GM06990 (cell line): ENCODE results near the gene GFAP.

Experiments
- DNase-seq: peaks from one replicate; pipeline ENCODE4 v3.0.0-alpha.2; 2011; ENCODE audit not compliant: insufficient read length; ENCODE audit errors: extremely low read depth
- H3K27me3 ChIP-seq: replicated peaks from 2 replicates; pipeline ENCODE4 v1.6.0; 2011; ENCODE audit warnings: low read length; ENCODE audit not compliant: control insufficient read depth, insufficient read depth
- H3K36me3 ChIP-seq: 2 replicates; pipeline ENCODE4 v1.5.1; 2011; ENCODE audit warnings: low read length; ENCODE audit not compliant: control insufficient read depth, insufficient read depth
- H3K4me3 ChIP-seq: replicated peaks from 2 replicates; pipeline ENCODE4 v1.5.1; 2011; ENCODE audit warnings: low read depth, mild to moderate bottlenecking, control low read depth, low read length
- TF ChIP-seq, protein P1 (sequence below): IDR thresholded peaks from 2 replicates; pipeline ENCODE4 v1.5.1; 2011; ENCODE audit warnings: low read length, control low read depth, mild to moderate bottlenecking, inconsistent platforms; ENCODE audit not compliant: insufficient read depth, poor library complexity, severe bottlenecking

The GFAP gene

DNA sequence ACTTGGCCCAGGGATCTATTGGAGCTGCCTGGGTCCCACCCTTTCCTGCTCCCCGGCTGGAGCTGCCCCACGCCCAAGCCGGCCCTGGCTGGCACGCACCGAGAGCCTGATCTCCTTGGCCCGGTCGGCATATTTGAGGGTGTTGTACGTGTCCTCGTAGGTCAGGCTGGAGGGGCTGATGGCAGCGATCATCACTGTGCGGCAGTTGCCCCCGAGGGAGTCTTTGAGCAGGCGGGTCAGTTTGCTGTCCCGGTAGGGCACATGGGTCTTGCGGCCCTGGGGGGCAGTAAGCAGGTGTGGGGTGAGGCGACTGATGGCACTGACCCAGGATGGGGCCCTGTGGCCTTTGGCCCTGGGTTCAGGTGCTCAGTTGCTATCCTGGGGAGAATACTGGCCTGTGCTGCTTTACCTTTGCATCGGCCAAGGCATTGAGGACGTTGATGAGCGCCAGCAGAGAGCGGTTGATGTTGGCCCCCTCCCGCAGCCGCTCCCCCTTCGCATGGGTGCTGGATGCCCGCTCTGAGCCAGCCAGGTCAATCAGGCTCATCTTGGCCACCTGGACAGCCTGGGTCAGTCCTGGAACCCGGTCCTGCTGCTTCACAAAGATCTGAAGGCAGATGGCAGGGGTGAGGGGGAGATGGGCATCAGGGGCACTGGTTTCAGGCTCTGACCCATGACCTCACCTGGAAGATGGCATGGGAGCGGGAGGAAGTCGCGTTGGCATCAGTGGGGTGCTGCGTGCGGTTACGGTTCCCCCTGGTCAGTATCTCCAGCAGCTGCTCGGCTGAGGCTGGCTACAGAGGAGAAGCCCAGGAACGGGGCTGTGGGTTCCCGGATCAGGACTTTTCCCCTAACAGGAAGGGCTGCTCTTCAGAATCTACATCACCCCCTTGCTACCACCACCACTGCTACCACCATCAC, 18.8 kb upstream of the GFAP start:
- H3K4me3 ChIP-seq = no peak overlapping the region
- TF ChIP-seq, protein P1, sequence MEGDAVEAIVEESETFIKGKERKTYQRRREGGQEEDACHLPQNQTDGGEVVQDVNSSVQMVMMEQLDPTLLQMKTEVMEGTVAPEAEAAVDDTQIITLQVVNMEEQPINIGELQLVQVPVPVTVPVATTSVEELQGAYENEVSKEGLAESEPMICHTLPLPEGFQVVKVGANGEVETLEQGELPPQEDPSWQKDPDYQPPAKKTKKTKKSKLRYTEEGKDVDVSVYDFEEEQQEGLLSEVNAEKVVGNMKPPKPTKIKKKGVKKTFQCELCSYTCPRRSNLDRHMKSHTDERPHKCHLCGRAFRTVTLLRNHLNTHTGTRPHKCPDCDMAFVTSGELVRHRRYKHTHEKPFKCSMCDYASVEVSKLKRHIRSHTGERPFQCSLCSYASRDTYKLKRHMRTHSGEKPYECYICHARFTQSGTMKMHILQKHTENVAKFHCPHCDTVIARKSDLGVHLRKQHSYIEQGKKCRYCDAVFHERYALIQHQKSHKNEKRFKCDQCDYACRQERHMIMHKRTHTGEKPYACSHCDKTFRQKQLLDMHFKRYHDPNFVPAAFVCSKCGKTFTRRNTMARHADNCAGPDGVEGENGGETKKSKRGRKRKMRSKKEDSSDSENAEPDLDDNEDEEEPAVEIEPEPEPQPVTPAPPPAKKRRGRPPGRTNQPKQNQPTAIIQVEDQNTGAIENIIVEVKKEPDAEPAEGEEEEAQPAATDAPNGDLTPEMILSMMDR = no peak
- peaks cover 36% of the 10 kb centered on the region for H3K36me3 ChIP-seq
- DNase-seq = no peak
- H3K27me3 ChIP-seq = no peaks in the 10 kb centered on the region

DNA sequence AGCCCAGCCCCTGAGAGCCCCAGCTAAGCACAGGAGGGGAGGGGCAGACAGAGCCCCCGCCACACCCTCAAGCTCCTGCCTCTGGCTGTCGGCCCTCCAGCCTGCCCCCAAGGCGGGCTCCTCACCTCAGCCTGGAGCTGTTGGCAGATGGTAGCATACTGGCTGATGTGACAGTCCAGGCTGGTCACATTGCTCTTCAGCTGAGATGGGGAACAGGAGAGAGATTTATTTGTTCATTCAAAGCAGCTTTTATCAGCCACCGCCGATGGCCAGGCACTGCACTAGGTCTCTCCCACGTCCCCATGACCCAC, 17.4 kb upstream of the GFAP start:
- Histone ChIP-seq H3K36me3 (peaks cover 47% of the 10 kb centered on the region), H3K4me3 (no peak overlapping the region), H3K27me3 (no peaks in the 10 kb centered on the region)
- no peak for DNase-seq
- TF ChIP-seq, protein P1 = no peak

DNA sequence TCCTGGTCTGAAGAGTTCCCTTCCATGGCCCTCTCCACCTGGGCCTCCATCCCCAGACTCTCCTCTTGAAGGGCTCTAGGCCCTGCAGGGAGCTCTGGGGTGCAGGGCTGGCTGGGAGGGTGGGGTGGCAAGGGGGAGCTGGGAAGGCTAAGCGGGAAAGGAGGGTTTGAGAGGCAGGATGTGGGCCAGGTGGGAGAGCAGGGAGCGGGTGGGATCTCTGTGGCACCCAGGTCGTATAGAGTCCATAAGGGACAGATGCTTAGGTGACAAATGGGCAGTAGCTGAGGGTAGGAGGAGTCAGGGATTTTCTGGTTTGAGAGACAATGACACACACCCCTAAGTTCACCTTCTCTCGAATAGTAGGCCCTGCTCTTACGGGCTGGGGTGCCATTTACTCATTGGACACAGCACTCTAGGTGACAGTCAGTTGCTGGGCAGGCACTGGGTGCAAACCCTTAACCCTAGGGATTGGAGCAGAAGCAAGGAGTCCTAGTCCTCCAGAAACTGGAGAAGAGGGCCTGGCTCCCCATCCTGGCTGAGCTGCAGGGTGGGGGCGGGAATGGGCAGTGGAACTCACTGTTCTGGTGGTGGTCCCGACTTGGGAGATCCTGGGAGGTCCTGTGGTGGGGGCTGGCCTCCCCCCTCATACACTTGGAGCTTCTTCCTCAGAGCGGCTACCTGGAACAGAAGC, 16.9 kb upstream of the GFAP start:
- TF ChIP-seq, protein P1 = no peak
- Histone ChIP-seq H3K27me3 (no peaks in the 10 kb centered on the region), H3K36me3 (peaks cover 49% of the 10 kb centered on the region), H3K4me3 (no peak overlapping the region)
- no peak for DNase-seq

GRCh38 chr17:44931376-44931775, 16.1 kb upstream of the GFAP start:
- Histone ChIP-seq H3K36me3 (peaks cover 49% of the 10 kb centered on the region), H3K4me3 (no peak overlapping the region), H3K27me3 (no peaks in the 10 kb centered on the region)
- TF ChIP-seq, protein P1 = no peak
- no peak for DNase-seq

DNA sequence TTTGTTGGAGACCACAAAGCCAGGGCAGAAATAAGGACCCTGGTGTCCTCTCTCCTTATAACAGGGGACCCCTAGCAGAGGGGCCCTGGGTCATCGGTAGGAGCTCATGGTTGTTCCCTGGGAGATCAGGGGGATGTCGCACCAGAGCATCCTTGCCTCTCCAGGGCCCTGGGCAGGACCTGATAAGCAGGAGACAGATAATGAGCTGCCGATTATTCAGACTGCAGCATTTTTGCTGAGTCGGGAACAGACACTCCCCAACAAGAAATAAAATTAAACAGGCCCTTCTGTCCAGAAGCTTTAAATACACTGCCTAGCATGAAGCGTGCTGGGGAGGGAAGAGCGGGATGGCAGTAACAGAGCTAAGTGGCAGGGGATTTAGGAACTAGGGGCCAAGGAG, 15.4 kb upstream of the GFAP start:
- no peaks in the 10 kb centered on the region for H3K27me3 ChIP-seq
- no peak for DNase-seq
- no peak overlapping the region for H3K4me3 ChIP-seq
- H3K36me3 ChIP-seq = peaks cover 53% of the 10 kb centered on the region
- TF ChIP-seq, protein P1 = no peak
